Left ventricle myocardium inferior (tissue), 1 donor: ENCODE data around the gene HABP2. TPM values are rescaled to one million over a fixed set of nuclear protein-coding genes. Genes with fewer than 3 reads are reported as not detected.

ENCODE experiments used
- DNase-seq: peaks from one replicate; pipeline ENCODE4 v3.0.0-alpha.2; 2020
- H3K27ac ChIP-seq: fragments of 200-600 bp; replicated peaks from 2 replicates; pipeline ENCODE4 v1.8.0; 2021
- H3K27me3 ChIP-seq: fragments of 200-600 bp; 2 replicates; pipeline ENCODE4 v1.8.0; 2021; ENCODE audit warnings: low read depth
- H3K36me3 ChIP-seq: fragments of 200-600 bp; 2 replicates; pipeline ENCODE4 v1.8.0; 2021
- H3K4me1 ChIP-seq: fragments of 200-600 bp; 2 replicates; pipeline ENCODE4 v1.8.0; 2021
- H3K4me3 ChIP-seq: fragments of 200-600 bp; 2 replicates; pipeline ENCODE4 v1.8.0; 2021; ENCODE audit warnings: mild to moderate bottlenecking, moderate library complexity
- H3K9me3 ChIP-seq: fragments of 200-600 bp; replicated peaks from 2 replicates; pipeline ENCODE4 v1.8.0; 2021
- intact Hi-C: fragments of 100-400 bp; cut with micrococcal nuclease; formaldehyde crosslinking; loops from one replicate; pipeline ENCODE4 v1.11.0; 2022
- long read RNA-seq: library from polyadenylated mRNA; unstranded; transcript quantifications from one replicate; pipeline ENCODE4 v2.0.0, GENCODE V29; 2021
- total RNA-seq: library from RNA; stranded (reverse); fragmentation: NEBNext Ultra II Directional; extraction: Animal tissue kit (Norgen Biotek cat#: 25700); gene quantifications from one replicate; pipeline ENCODE4 v1.2.1, GENCODE V29; 2021
- TF ChIP-seq, protein P1 (sequence below): fragments of 200-600 bp; IDR thresholded peaks from 2 replicates; pipeline ENCODE4 v1.8.0; 2021; ENCODE audit warnings: antibody characterized with exemption, mild to moderate bottlenecking, borderline replicate concordance
- donor health status: DM: no; HTN: yes; CAD: no; lungs with severe emphysema.

HABP2 gene
- not detected for total RNA-seq
- long read RNA-seq, result 0 reads

DNA sequence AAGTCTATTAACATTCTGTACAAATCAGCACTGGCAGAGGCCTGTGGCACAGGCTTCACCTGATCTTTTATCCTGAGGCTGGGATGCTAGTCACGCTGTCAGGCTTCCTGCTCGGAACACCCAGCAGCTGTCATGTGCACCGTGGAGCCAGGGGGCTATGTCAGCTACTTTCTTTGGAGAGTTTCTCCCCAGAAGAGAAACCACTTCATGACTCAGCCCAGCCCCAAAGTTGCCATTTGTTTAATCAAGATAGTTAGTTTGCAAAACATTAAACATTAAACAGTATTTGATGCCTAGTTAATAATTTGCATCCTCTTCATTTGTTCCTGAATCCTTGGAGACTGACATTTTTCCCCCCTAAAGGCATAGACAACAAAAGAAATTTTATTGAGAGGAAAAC lies at the start of gene HABP2:
HABP2 (plus strand) TSS at position 353 of the 400 bp plus-strand sequence. CDS start 69 bp downstream, outside the sequence.
- DNase-seq, result no peak
- Histone ChIP-seq H3K27me3 (peaks cover 44% of the 10 kb centered on the region), H3K27ac (no peak within 1 kb of the TSS), H3K36me3 (no peaks in the 10 kb centered on the region), H3K4me3 (no peak within 1 kb of the TSS), H3K9me3 (no peaks in the 10 kb centered on the region), H3K4me1 (peaks cover 9% of the 10 kb centered on the region)
- TF ChIP-seq, protein P1, sequence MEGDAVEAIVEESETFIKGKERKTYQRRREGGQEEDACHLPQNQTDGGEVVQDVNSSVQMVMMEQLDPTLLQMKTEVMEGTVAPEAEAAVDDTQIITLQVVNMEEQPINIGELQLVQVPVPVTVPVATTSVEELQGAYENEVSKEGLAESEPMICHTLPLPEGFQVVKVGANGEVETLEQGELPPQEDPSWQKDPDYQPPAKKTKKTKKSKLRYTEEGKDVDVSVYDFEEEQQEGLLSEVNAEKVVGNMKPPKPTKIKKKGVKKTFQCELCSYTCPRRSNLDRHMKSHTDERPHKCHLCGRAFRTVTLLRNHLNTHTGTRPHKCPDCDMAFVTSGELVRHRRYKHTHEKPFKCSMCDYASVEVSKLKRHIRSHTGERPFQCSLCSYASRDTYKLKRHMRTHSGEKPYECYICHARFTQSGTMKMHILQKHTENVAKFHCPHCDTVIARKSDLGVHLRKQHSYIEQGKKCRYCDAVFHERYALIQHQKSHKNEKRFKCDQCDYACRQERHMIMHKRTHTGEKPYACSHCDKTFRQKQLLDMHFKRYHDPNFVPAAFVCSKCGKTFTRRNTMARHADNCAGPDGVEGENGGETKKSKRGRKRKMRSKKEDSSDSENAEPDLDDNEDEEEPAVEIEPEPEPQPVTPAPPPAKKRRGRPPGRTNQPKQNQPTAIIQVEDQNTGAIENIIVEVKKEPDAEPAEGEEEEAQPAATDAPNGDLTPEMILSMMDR, result no peak
- intact Hi-C loops, result no loop called here

DNA sequence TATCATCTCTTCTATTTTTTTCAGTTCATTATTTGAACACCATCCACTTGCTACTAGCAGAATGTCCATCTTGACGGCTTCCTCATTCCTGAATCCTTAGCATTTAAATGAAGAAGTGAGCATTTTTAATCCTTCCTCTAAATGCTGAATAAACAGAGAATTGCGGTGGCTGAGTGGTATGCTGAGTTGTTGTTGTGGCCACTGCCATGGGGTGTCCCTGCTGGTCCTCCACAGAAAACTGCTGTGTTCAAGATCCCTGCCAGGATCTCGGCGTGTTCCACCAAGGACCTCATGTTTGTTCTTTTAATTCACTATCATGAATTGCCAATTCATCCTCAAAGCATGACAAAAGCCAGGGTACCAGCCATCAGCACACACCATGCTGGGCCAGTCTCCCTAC lies 48.9 kb upstream of the HABP2 start:
- TF ChIP-seq, protein P1, result no peak
- H3K4me3 ChIP-seq, result no peak overlapping the region
- no peak overlapping the region for H3K27ac ChIP-seq
- intact Hi-C loops, result no loop called here
- no peaks in the 10 kb centered on the region for H3K4me1 ChIP-seq
- DNase-seq, result no peak
- peaks cover 8% of the 10 kb centered on the region for H3K9me3 ChIP-seq
- peaks cover 27% of the 10 kb centered on the region for H3K27me3 ChIP-seq
- H3K36me3 ChIP-seq, result no peaks in the 10 kb centered on the region

DNA sequence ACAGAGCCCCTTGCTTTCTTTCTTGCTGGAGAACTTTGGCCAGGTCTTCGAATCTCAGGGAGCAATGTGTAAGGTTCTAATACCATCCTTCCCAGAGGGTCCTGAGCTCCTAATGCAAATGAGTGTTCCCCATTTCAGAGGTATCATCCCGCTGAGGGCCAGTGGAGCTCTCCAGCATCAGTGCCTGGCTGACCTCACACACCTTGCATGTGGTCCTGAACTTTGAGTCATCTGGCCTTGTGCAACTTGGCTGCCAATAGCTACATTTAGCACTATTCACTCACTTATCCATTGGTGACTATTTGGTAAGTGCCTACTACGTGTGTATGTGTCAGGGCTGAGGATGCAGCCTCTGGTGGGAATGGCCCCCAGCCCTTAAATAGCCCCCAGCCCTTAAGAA lies 48.4 kb upstream of the HABP2 start:
- no peaks in the 10 kb centered on the region for H3K4me1 ChIP-seq
- H3K27ac ChIP-seq, result no peak overlapping the region
- peaks cover 24% of the 10 kb centered on the region for H3K27me3 ChIP-seq
- H3K36me3 ChIP-seq, result no peaks in the 10 kb centered on the region
- no peak for DNase-seq
- H3K4me3 ChIP-seq, result no peak overlapping the region
- intact Hi-C loops, result no loop called here
- H3K9me3 ChIP-seq, result peaks cover 8% of the 10 kb centered on the region
- TF ChIP-seq, protein P1, result no peak

DNA sequence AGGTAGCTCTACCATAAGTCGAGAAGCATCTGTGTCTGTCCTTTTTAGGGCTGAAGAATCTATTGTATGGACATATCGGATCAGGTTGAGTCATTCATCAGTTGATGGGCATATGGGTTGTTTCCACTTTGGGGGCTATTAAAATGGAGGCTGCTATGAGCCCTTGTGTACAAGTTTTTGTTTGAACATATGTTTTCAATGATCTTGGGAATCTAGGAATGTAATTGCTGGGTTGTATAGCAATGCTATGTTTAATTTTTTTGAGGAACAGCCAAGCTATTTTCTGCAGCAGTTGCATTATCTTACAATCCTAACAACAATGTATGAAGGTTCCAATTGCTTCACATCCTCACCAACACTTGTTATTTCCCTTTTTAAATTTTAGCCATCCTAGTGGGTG lies 46.4 kb upstream of the HABP2 start:
- no peak for DNase-seq
- TF ChIP-seq, protein P1, result no peak
- Histone ChIP-seq H3K36me3 (no peaks in the 10 kb centered on the region), H3K4me3 (no peak overlapping the region), H3K27ac (no peak overlapping the region), H3K9me3 (peaks cover 22% of the 10 kb centered on the region), H3K27me3 (peaks cover 17% of the 10 kb centered on the region), H3K4me1 (no peaks in the 10 kb centered on the region)
- intact Hi-C loops, result no loop called here

DNA sequence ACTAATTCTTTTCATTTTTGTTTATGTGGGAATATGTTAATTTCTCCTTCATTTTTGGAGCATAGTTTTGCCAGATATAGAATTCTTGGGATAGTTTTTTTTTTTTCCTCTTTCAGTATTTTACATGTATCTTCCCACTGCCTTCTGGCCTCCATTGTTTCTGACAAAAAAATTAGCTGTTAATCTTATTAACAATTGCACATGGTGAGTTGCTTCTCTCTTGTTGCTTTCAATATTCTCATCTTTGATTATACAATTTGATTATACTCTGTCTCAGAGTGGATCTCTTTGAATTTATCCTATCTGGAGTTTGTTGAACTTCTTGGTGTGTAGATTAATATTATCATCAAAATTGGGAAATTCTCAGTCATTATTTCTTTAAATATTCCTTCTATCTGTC lies 41.4 kb upstream of the HABP2 start:
- H3K4me1 ChIP-seq, result no peaks in the 10 kb centered on the region
- TF ChIP-seq, protein P1, result no peak
- intact Hi-C loops, result no loop called here
- no peak for DNase-seq
- H3K27me3 ChIP-seq, result peaks cover 14% of the 10 kb centered on the region
- peaks cover 26% of the 10 kb centered on the region for H3K9me3 ChIP-seq
- no peak overlapping the region for H3K27ac ChIP-seq
- no peak overlapping the region for H3K4me3 ChIP-seq
- H3K36me3 ChIP-seq, result no peaks in the 10 kb centered on the region

DNA sequence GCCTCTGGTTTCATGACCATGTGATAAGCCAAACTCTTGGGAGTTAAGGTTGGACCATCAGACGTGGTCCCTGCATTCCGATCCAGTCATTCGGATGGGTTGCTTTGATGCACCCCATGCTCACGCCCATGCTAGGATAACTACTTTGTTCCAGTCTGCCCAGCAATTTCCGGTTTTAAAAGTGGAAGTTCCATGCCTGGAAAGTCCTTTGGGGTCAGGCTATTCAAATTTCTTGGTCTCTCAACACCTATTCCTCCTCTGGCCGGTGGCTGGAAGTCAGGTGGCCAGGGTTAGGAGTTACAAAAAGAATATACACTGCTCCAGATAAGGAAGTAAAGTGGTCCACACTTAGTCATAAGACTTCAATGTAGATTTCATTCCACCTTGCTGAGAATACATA lies 37.7 kb upstream of the HABP2 start:
- H3K27me3 ChIP-seq, result peaks cover 14% of the 10 kb centered on the region
- TF ChIP-seq, protein P1, result no peak
- no peak overlapping the region for H3K4me3 ChIP-seq
- H3K4me1 ChIP-seq, result no peaks in the 10 kb centered on the region
- intact Hi-C loops, result no loop called here
- no peaks in the 10 kb centered on the region for H3K36me3 ChIP-seq
- DNase-seq, result no peak
- H3K9me3 ChIP-seq, result peaks cover 25% of the 10 kb centered on the region
- H3K27ac ChIP-seq, result no peak overlapping the region
